HG02588 (cell line): ENCODE measurements around the gene CPLANE1.
"Not testable (repeated sequence)": the region's sequence is repeated elsewhere in the genome, so short reads cannot be mapped to it uniquely, and the experiment has no call there.

ENCODE experiments used
- ATAC-seq: cut with Tn5 transposase; IDR thresholded peaks from one replicate; pipeline ENCODE4 v1.9.1; 2021; ENCODE audit warnings: mild to moderate bottlenecking, moderate library complexity; ENCODE audit not compliant: unreplicated experiment

Gene CPLANE1

GRCh38 chr5:37208883-37209797, 40.0 kb downstream of the CPLANE1 start:
- ATAC-seq: no peak

- no peak for ATAC-seq
These were observed 41.4 kb downstream of the CPLANE1 start for GRCh38 chr5:37207802-37208201.

DNA sequence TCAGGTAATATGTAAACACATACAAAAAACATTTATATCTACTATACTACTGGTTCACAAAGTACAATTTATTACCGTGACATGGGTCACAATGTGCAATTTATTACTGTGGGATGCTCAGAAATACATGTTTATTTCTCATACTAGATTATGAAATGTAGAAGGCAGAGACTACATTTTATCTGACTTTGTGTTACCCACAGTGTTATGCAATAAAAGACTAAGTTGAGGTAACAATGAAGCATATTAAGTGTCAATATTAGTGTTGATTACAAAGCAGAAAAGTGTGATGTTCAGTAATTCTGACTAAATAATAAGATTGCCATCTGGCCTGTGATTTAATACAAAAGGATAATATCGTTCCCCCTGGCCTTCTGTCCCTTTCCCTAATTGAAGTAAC, 42.4 kb downstream of the CPLANE1 start:
- ATAC-seq: no peak

DNA sequence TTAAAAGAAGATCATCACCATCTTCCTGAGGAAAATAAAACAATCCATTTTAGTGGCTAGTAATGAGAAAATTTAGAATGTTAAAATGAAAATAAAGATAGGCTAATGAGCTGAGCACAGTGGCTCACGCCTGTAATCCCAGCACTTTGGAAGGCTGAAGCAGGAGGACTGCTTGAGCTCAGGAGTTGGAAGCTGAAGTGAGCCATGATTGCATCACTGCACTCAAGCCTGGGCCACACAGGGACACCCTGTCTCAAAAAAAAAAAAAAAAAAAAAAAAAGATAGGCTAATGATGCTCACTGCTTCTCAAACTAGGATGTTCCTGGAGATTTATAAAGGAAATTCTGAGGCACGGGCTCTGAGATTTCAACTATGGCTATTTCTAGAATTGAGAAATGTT, 50.3 kb downstream of the CPLANE1 start:
- ATAC-seq: no peak

DNA sequence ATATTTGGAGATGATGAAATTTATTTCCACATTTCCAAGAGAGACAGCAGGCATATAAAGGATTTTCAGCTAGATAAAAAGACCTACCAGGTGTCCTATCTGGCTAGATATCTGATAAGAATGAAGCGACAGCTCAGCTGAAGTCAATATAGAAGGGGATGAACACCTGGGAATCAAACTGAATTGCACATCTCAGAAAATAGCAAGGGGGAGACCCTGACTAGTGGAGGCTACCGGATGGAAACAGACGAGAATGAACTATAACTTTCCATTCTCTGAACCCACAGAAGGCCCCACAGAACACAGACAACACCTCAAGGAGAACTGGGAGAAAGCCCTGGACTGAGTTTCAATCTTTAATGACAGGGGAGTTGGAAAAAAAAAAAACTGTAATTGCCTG, 51.1 kb downstream of the CPLANE1 start:
- ATAC-seq: no peak

- peak; percentile 87 for ATAC-seq
These were observed 51.7 kb downstream of the CPLANE1 start for GRCh38 chr5:37197340-37198050.

GRCh38 chr5:37190592-37190991, 58.6 kb downstream of the CPLANE1 start:
- ATAC-seq: no peak

DNA sequence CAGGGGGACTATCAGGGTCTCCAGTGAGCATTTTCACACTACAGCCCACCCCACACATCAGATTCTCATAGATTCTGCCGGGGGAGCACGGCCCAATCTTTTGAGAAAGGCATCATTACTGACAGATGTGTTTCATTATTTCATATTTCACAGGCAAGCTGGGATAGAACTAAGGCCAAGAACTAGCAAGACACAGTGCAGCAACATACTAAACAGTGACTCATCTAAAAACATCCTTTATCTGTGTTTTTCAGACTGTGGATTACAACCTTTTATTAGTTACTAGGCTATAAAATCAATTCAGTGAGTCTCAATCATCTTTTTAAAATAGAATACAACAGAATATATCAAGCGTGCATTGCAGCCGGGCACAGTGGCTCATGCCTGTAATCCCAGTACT, 59.8 kb downstream of the CPLANE1 start:
- no peak for ATAC-seq

GRCh38 chr5:37187465-37187977, 61.7 kb downstream of the CPLANE1 start:
- ATAC-seq: no peak

DNA sequence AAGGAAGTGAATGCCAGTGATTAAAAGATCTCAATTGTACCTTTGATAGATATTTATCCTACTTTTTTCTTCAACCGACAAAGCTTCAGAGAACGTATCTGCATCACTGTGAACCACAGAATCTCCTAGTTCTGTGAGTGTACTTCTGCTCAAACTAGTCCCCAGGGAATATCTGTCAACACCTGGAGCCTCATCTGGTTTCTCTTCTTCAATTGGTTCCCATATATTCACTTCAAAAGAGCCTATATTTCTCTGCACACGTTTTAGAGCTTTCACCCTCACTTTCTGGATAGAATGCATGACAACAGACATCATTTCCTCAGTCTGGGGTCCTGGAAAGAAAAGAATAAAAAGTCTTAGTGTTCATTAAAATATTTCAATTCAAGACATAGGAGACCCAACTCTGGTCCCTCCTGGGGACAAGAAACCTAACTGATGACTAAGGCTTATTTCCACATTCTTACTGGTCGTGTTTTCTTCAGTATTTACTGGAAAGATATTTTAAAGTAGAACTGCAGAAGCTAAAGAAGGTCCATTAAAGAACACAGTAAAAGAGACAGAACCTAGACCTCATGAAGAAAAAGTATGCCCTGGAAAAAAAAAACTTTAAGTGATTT, 64.3 kb downstream of the CPLANE1 start:
- ATAC-seq: peak; percentile 92

DNA sequence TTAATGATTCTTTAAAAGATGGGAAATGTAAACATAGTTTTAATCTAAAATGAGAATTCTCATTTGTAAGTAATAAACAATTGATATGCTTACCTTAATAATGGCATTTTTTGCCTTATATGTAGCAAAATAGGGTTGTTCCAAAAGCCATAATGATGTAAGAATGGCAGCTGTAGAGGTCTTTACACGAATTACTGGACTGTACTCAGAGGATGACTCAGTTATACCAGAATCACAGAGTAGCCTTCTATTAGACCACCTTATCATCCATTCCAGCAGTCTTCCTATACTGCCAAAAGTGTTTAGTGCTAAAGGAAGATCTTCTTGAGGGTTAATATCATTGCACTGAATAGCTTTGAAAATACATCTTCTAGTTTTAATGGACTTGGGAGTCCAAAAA, 66.5 kb downstream of the CPLANE1 start:
- ATAC-seq: no peak

GRCh38 chr5:37174928-37175327, 74.2 kb downstream of the CPLANE1 start:
- ATAC-seq: no peak

GRCh38 chr5:37172957-37173356, 76.2 kb downstream of the CPLANE1 start:
- ATAC-seq: no peak

DNA sequence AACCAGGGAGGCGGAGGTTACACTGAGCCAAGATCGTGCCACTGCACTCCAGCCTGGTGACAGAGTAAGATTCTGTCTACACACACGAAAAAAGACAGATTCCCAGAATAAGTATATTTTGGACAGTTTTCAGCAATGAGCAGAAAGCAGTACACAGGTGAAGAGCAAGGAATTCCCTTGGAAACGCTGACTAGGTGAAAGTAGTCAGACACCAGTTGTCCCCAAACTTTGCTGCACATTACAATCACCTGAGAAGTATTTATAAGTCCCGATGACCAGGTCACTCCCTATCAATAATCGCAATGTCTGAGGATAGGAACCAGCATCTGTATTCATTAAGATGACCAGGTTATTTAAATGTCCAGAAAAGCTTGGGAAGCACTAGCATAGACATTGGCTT, 78.3 kb downstream of the CPLANE1 start:
- no peak for ATAC-seq

GRCh38 chr5:37166197-37166596, 83.0 kb downstream of the CPLANE1 start:
- no peak for ATAC-seq

DNA sequence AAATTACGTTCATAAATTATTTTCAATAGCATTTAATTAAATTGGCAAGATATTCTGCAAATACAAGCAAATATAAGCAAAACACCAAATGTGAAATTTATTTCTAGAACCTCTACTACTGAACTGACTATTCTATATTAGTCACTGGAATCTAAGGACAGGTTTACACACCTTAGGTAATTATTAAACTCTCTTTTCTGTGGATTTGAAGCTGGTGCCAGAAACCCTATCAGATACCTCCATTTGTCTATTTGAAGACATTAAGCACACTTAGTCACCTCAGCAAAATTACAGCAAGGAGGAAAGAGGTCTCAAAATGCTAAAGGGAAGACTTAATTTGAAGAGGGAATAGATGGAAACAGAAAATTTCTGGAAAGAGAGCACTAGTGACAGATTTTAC, 83.4 kb downstream of the CPLANE1 start:
- no peak for ATAC-seq

- no peak for ATAC-seq
These were observed 95.5 kb downstream of the CPLANE1 start for GRCh38 chr5:37153661-37154060.

DNA sequence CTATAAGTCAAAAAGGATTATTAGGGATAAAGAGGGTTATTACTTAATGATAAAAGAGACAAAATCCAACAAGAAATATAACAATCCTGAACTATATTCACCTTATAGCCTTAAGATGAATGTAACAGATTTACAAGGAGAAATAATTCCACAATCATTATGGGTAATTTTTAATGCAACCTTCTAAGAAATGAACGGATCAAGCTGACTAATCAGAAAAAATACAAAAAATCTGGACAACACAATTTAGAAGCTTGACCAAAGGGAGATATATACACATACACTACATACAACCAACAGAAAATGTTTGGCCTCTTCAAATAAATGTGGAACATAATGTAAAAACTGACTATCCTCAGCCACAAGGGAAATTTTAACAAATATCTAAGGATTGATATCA, 102.3 kb downstream of the CPLANE1 start:
- no peak for ATAC-seq

GRCh38 chr5:37136694-37137093, 112.5 kb downstream of the CPLANE1 start:
- ATAC-seq: no peak

- ATAC-seq: not testable (repeated sequence)
These were observed 113.9 kb downstream of the CPLANE1 start for GRCh38 chr5:37135312-37135711.

DNA sequence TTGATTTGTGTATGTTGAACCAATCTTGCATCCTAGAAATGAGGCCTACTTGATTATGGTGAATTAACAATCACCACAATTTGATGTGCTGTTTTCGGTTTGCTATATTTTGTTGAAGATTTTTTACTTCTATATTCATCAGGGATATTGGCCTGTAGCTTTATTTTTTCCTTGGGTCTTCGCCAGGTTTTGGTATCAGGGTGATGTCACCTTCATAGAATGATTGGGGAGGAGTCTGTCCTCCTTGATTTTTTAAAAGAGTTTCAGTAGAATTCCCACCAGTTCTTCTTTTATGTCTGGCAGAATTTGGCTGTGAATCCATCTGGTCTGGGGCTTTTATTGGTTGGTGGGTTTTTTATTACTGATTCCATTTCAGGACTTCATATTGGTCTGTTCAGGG, 115.2 kb downstream of the CPLANE1 start:
- no peak for ATAC-seq

- ATAC-seq: no peak
These were observed 116.5 kb downstream of the CPLANE1 start for GRCh38 chr5:37132646-37133045.
